GM19025 (cell line): ENCODE data around the gene JAKMIP3.

ENCODE experiments used
- ATAC-seq: cut with Tn5 transposase; IDR thresholded peaks from one replicate; pipeline ENCODE4 v1.9.1; 2021; ENCODE audit warnings: mild to moderate bottlenecking, low read depth, moderate library complexity; ENCODE audit not compliant: unreplicated experiment

Gene JAKMIP3

DNA sequence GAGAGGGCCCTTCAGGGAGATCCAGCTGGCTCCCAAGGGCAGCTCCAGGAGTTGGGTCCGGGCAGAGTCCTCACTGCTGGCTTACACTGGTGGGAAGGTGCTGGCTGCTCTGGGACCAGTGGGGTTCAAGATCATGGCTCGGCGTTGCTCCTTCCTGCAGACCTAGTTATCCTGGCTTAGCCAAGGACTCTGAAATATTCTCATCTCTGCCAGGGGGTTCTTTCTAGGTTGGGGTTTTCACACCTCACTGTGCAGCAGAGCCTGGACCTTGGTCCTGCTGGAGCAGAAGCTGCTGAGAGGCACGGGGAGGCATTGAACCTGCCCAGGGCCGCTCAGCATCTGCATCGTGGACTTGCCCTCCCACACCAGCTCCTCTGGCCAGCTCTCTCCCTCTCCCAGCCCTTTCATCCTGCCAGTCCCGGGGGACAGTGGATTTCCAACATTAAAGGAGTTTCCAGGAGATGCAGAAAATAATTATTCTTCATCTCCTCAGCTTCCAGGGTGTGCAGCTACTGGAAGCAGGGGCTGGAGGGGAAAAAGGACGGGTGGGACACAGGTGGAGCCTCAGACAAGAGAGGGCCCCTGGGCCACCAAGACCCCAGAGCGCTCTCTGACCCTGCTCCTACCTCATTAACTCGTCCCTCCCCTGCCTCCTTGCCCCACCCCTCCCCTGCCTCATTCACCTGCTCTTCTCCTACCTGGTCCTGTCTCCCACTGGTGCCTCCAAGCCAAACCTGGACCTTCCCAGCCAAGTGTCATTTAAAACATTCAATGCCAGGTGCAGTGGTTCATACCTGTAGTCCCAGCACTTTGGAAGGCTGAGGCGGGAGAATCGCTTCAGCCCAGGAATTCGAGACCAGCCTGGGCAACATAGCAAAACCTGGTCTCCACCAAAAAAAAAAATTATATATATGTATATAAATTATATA lies 42.5 kb downstream of the JAKMIP3 start:
- no peak for ATAC-seq

- ATAC-seq = no peak
Observed at GRCh38 chr10:132109341-132110110, 43.8 kb downstream of the JAKMIP3 start.

- no peak for ATAC-seq
Observed at GRCh38 chr10:132110111-132110521, 44.4 kb downstream of the JAKMIP3 start.

DNA sequence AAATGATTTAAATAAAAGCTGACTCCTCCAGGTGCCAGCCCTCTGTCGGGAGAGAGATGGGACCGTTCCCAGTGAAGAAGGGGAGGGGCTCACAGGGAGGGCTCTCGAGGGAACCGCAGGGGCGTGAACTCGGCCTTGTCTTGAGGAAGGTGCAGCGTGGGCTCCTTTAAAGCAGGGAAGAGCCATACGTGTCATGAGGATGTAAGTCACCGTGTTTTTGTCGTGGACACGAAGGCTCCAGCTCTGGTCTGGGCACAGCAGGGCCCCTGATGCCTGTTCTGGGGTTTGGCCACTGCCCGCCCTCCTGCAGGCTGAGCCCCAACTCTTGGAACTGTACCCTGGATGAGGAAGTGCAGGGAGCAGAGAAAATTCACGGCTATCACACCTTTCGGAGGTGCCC lies 45.0 kb downstream of the JAKMIP3 start:
- no peak for ATAC-seq

DNA sequence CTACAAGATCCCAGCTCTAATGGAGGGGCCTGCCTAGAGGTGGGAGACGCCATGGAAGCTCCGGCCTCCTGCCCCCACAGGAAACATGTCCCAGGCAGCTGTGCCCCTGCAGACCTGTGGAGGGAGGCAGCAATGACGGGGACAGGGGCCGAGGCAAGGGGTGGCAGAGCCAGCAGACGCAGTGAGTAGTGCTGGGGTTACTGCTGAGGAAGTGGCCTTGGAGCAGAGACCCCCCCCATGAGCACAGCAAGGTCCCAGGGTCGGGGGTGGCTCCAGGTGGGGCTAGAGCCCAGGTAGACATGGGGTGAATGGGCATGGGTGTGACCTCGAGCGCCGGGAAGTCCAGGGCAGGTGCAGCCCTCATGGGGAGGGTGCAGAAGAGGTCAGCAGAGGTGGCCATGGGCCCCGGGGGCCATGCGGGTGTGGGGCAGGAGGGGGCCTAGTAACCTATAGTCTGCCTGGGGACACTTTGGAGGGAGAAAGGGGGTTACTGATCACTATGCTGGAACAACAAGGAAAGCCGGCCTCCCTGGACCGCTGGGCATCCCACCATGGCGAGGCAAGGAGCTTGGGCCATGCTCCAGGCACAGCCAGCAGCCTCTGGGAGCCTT lies 45.5 kb downstream of the JAKMIP3 start:
- no peak for ATAC-seq

- no peak for ATAC-seq
Observed at GRCh38 chr10:132111871-132112341, 46.2 kb downstream of the JAKMIP3 start.

- no peak for ATAC-seq
Observed at GRCh38 chr10:132112611-132113010, 46.9 kb downstream of the JAKMIP3 start.

DNA sequence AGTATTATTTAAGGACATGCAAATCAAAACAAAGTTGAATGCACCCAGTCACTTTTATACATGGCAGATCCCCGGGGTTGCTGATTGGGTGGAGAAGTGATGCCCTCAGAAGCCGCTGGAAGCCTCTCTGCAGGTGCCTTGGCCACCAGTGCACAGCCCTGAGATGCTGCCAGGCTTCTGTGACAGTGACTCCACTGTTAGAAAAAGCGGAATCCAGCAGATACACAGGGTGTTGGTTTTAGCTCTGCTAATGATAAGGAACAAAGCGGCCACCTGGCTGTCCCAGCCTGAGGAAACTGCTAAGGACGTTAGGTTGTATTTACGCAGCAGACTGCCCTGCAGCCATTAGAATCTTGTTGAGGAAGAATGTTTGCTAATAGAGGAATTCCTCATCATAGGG lies 47.5 kb downstream of the JAKMIP3 start:
- no peak for ATAC-seq

- no peak for ATAC-seq
Observed at GRCh38 chr10:132113766-132114365, 48.1 kb downstream of the JAKMIP3 start.

DNA sequence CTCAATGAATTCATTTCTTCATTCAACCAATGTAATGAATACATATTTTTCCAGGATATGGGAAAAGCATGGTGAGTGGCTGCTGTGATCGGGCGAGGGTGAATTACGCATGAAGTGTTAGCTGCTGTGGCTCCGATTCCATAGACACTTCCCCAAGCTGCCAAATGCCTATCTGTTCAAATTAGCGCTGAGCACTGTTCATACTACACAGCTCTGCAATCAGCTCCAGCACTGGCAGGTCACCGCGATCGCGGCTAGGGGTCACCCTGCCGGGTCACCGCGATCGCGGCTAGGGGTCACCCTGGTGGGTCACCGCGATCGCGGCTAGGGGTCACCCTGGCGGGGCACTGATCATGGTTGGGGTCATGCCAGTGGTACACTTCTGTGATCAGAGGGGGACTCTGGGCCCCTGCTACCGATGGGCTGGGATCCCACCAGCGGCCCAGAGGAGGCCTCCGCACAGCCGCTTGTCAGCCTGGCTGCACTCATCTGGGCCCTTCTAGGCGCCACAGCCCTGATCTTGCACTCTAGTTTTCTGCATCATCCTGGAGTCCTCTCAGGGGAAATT lies 49.3 kb downstream of the JAKMIP3 start:
- ATAC-seq = no peak
